Measurements from ENCODE around the gene MCF2L2. TPM values are rescaled to one million over a fixed set of nuclear protein-coding genes. Genes with fewer than 3 reads are reported as not detected.

Gene MCF2L2
- total and polyA plus RNA-seq, 12 donors = 6.5 to 62.7 (median 21.7) TPM

DNA sequence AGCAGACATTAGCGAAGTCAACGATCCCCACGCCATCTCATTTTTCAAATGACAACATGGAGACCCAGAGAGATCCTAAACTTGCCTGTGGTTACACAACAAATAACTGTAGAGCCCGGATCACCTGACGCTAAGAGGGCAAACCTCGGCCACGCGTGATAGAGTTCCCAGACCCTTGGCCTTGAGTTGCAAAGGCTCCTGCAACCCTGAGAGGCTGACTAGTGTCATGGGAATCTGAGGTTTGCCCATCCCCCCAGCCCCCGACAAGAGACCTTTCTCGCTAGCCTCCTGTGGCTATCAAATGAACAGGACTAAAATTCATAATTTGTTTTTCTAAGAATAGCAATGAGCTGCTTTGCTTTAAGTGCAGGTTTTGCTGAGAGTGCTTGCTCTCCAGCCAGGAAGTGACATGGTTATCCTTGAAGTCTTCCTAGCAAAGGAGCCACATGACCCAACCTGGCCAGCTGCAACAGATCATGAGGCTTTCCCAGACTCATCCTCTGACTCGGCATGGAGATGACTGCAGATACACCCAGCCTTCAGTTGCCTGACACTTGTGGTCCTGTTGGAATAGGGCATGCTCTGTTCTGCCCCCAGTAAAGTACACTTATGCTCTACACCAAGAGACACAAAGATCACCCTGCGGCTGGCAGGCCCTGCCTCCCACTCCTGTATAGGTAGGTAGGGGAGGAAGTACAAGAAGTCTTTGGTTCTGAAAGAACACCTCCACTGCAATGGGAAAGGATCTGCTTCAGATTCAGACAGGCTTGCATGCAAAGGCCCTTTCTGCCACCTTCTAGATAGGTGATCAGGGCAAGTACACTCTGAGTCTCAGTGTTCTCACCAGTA is 36.0 kb downstream of the MCF2L2 start:
- Histone ChIP-seq H3K36me3 (replicated peaks in 1 of 2) (peaks cover 0 to 6% of the 10 kb centered on the region in 2 donors), H3K27me3 (no peaks in the 10 kb centered on the region), H3K4me1 (replicated peaks in 1 of 2) (peaks cover 9 to 14% of the 10 kb centered on the region in 2 donors), H3K9me3 (replicated peaks in 1 of 3) (no peaks in the 10 kb centered on the region), H3K4me3 (no peak overlapping the region), H3K27ac (peak overlapping the region; percentile 75 to 92 (median 81))
- intact Hi-C loops (cut with DNase I) = no loop called here
- peak; percentile 70 to 93 (median 90) for DNase-seq
- WGBS, 4 donors = 51 to 72% (median 57%) methylated on average over 12 of the region's 12 CpGs
- no peak for TF ChIP-seq CTCF (IDR thresholded peaks at IDR 0.05)
- TF ChIP-seq POLR2A (IDR thresholded peaks at IDR 0.05) = peak in 1 of 2 donors; percentile 87

DNA sequence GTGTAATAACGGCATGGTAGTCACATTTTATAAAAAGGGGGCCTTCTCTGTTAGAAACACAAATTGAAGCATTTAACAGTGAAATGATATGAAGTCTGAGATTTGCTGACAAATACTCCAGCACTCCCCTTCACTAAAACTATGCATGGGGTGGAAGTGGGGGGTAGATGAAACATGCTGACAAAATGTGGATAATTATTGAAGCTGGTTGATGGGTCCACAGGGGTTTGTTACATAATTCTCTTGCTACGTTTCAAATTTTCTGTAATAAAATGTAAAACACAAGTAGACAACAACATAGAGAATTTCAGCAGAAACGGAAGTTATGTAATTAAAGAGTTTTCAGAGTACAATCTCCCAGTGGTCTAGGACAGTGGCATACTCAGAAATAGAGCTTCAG is 37.0 kb downstream of the MCF2L2 start:
- H3K36me3 ChIP-seq (replicated peaks in 1 of 2) = peaks cover 0 to 6% of the 10 kb centered on the region in 2 donors
- TF ChIP-seq CTCF (IDR thresholded peaks at IDR 0.05) (no peak), POLR2A (IDR thresholded peaks at IDR 0.05) (no peak)
- no peak for DNase-seq
- intact Hi-C loops (cut with DNase I) = no loop called here
- H3K4me1 ChIP-seq (replicated peaks in 1 of 2) = peaks cover 9 to 20% of the 10 kb centered on the region in 2 donors
- no peak overlapping the region for H3K4me3 ChIP-seq
- H3K27me3 ChIP-seq = no peaks in the 10 kb centered on the region
- WGBS, 4 donors = 71 to 89% (median 83%) methylated on average over 3 of the region's 3 CpGs
- peak overlapping the region; percentile 75 to 92 (median 81) for H3K27ac ChIP-seq
- no peaks in the 10 kb centered on the region for H3K9me3 ChIP-seq (replicated peaks in 1 of 3)

GRCh38 chr3:183390844-183391243 is 37.6 kb downstream of the MCF2L2 start:
- no peak for DNase-seq
- Histone ChIP-seq H3K4me1 (replicated peaks in 1 of 2) (peaks cover 9 to 24% of the 10 kb centered on the region in 2 donors), H3K27me3 (no peaks in the 10 kb centered on the region), H3K36me3 (replicated peaks in 1 of 2) (peaks cover 0 to 6% of the 10 kb centered on the region in 2 donors), H3K9me3 (replicated peaks in 1 of 3) (no peaks in the 10 kb centered on the region), H3K27ac (no peak overlapping the region), H3K4me3 (no peak overlapping the region)
- intact Hi-C loops (cut with DNase I) = no loop called here
- no peak for TF ChIP-seq POLR2A (IDR thresholded peaks at IDR 0.05)
- TF ChIP-seq CTCF (IDR thresholded peaks at IDR 0.05) = no peak

DNA sequence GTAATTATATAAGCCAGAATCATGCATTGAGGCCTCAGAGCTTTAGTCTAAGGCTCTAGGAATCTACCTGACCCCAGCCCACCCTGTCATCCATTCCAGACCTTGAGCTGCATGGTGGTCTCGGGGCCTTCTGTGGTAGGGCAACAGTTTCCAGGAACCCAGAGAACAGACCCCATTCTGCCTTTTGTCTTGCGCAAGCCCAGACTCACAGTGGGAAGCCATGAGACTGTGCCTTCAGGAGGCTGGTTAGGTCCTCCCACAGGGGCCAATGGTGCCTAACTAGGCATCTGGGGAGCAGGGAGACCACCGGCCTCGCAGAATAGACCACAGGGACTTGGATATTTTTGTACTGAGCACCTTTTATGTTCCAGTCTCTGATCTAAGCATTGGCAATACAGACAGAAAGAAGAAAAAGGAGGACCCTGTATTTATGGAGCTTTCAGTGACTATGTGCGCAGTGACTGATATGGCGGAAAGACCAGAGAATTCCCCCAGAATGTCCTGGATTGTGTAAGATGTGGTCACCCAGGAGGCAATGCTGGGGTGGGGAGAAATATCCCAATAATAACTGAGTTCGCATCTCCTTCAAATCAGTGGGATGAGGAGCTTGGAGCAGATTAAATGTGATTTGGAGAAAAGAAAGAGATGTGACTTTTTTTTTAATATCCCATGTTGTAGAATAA is 40.1 kb downstream of the MCF2L2 start:
- no peak overlapping the region for H3K4me3 ChIP-seq
- H3K4me1 ChIP-seq (replicated peaks in 1 of 2) = peaks cover 9 to 29% of the 10 kb centered on the region in 2 donors
- H3K27me3 ChIP-seq = no peaks in the 10 kb centered on the region
- TF ChIP-seq POLR2A (IDR thresholded peaks at IDR 0.05) (no peak), CTCF (IDR thresholded peaks at IDR 0.05) (no peak)
- intact Hi-C loops (cut with DNase I) = loop anchor here in 1 of 2 donors (10.0 kb wide), 1 partner anchor 264 kb away; no protein-coding TSS in a partner anchor
- no peak overlapping the region for H3K27ac ChIP-seq
- peaks cover 0 to 6% of the 10 kb centered on the region in 2 donors for H3K36me3 ChIP-seq (replicated peaks in 1 of 2)
- no peak for DNase-seq
- H3K9me3 ChIP-seq (replicated peaks in 1 of 3) = no peaks in the 10 kb centered on the region
- 91 to 94% (median 93%) methylated on average over 6 to 7 of the region's 7 CpGs for WGBS, 4 donors
